CD14-positive monocyte (primary cell): Measurements from ENCODE around the gene MPRIP. TPM values are rescaled to one million over a fixed set of nuclear protein-coding genes. Genes with fewer than 3 reads are reported as not detected.

Experiments
- DNase-seq, 3 donors: peaks; one replicate each; pipeline ENCODE4 v3.0.0-alpha.2; 2011 to 2022
- H2AFZ ChIP-seq: 2 replicates; pipeline ENCODE4 v1.6.0; 2012; ENCODE audit warnings: mild to moderate bottlenecking, low read depth, low read length, inconsistent platforms; ENCODE audit not compliant: insufficient read depth, poor library complexity, severe bottlenecking
- H3K27ac ChIP-seq, 2 donors: 1 replicate in 1 of 2; 2 replicates in 1 of 2; pipeline ENCODE4 v1.5.1; 2012 to 2013; ENCODE audit warnings: low read length in 2 of 2, control low read depth in 1 of 2, inconsistent platforms in 1 of 2, low read depth in 1 of 2, mild to moderate bottlenecking in 1 of 2
- H3K27me3 ChIP-seq, 2 donors: one replicate each; pipeline versions ENCODE4 v1.6.0 to v1.6.1; 2011 to 2013; ENCODE audit warnings: low read length in 2 of 2; ENCODE audit not compliant: control insufficient read depth in 2 of 2, insufficient read depth in 2 of 2
- H3K36me3 ChIP-seq, 2 donors: replicated peaks in 1 of 2; 1 replicate in 1 of 2; 2 replicates in 1 of 2; pipeline versions ENCODE4 v1.5.1 to v1.6.1; 2012 to 2013; ENCODE audit warnings: low read length in 2 of 2, control low read depth in 1 of 2, inconsistent platforms in 1 of 2, mild to moderate bottlenecking in 1 of 2; ENCODE audit not compliant: insufficient read depth in 2 of 2, control insufficient read depth in 1 of 2
- H3K4me1 ChIP-seq, 2 donors: 1 replicate in 1 of 2; 2 replicates in 1 of 2; pipeline versions ENCODE4 v1.5.1 to v1.6.1; 2012 to 2013; ENCODE audit warnings: low read length in 2 of 2, control low read depth in 1 of 2, inconsistent platforms in 1 of 2, mild to moderate bottlenecking in 1 of 2, moderate library complexity in 1 of 2; ENCODE audit not compliant: insufficient read depth in 2 of 2, control insufficient read depth in 1 of 2
- H3K4me2 ChIP-seq: replicated peaks from 2 replicates; pipeline ENCODE3; 2012; ENCODE audit warnings: low read length, moderate library complexity, mild to moderate bottlenecking; ENCODE audit not compliant: poor library complexity, severe bottlenecking; ENCODE audit errors: extremely low read depth
- H3K4me3 ChIP-seq, 3 experiments: fragments of 200-600 bp in 1 of 3; sonication (generic) in 1 of 3; replicated peaks in 1 of 3; 1 replicate in 2 of 3; 2 replicates in 1 of 3; pipeline ENCODE4 v1.5.1; 2011 to 2013; ENCODE audit warnings: low read length in 3 of 3, mild to moderate bottlenecking in 3 of 3, control low read depth in 2 of 3, low read depth in 2 of 3, inconsistent platforms in 1 of 3, moderate library complexity in 1 of 3
- H3K79me2 ChIP-seq: 2 replicates; pipeline ENCODE4 v1.6.0; 2012; ENCODE audit warnings: mild to moderate bottlenecking, control low read depth, inconsistent platforms, low read length, moderate library complexity; ENCODE audit not compliant: insufficient read depth
- H3K9ac ChIP-seq: 2 replicates; pipeline ENCODE4 v1.6.0; 2017; ENCODE audit warnings: low read length, mild to moderate bottlenecking; ENCODE audit not compliant: insufficient read depth, poor library complexity, severe bottlenecking
- H3K9me3 ChIP-seq, 2 donors: replicated peaks in 1 of 2; 1 replicate in 1 of 2; 2 replicates in 1 of 2; pipeline versions ENCODE4 v1.5.1 to v1.6.1; 2012 to 2013; ENCODE audit warnings: low read length in 2 of 2, control low read depth in 1 of 2; ENCODE audit not compliant: control insufficient read depth in 1 of 2, insufficient read depth in 1 of 2
- H4K20me1 ChIP-seq: 2 replicates; pipeline ENCODE4 v1.6.0; 2012; ENCODE audit warnings: mild to moderate bottlenecking, low read length, control low read depth, moderate library complexity; ENCODE audit not compliant: insufficient read depth
- H3K27ac Mint-ChIP-seq, 7 donors: one replicate each; pipeline ENCODE4 v1.8.0; 2020; ENCODE audit warnings: mild to moderate bottlenecking in 7 of 7, mixed read lengths in 7 of 7, moderate library complexity in 6 of 7, inconsistent platforms in 2 of 7
- H3K27me3 Mint-ChIP-seq, 3 donors: one replicate each; pipeline ENCODE4 v1.8.0; 2021 to 2022; ENCODE audit warnings: low read depth in 3 of 3, mild to moderate bottlenecking in 3 of 3, mixed read lengths in 3 of 3, moderate library complexity in 3 of 3, inconsistent platforms in 1 of 3
- H3K36me3 Mint-ChIP-seq, 2 donors: one replicate each; pipeline ENCODE4 v1.8.0; 2020; ENCODE audit warnings: mixed read lengths in 2 of 2, inconsistent platforms in 1 of 2, mild to moderate bottlenecking in 1 of 2
- H3K4me1 Mint-ChIP-seq: one replicate; pipeline ENCODE4 v1.8.0; 2020; ENCODE audit warnings: mild to moderate bottlenecking, mixed read lengths
- H3K4me3 Mint-ChIP-seq, 2 donors: one replicate each; pipeline ENCODE4 v1.8.0; 2020; ENCODE audit warnings: mild to moderate bottlenecking in 2 of 2, mixed read lengths in 2 of 2, moderate library complexity in 1 of 2
- H3K9me3 Mint-ChIP-seq, 7 donors: one replicate each; pipeline ENCODE4 v1.8.0; 2020 to 2022; ENCODE audit warnings: mixed read lengths in 7 of 7, mild to moderate bottlenecking in 6 of 7, moderate library complexity in 6 of 7, inconsistent platforms in 2 of 7
- WGBS: methylation state at CpG from one replicate; pipeline ENCODE4 v1.1.5; 2013; ENCODE audit warnings: missing lambda C conversion rate; ENCODE audit not compliant: insufficient coverage; 5-methylcytosine and 5-hydroxymethylcytosine counted together
- intact Hi-C, 2 donors: fragments of 100-400 bp; cut with micrococcal nuclease; formaldehyde crosslinking; loops; one replicate each; pipeline versions ENCODE4 v1.15.0 to v1.15.1; 2023
- polyA plus RNA-seq, 3 donors: library from polyadenylated mRNA; depleted of rRNA in 1 of 3; unstranded in 2 of 3; stranded (reverse) in 1 of 3; fragments of 300-500 nt in 2 of 3; fragments of >200 nt in 1 of 3; fragmentation: Illumina TruSeq in 2 of 3; gene quantifications; 1 replicate in 2 of 3; 2 replicates in 1 of 3; pipeline ENCODE4 v1.2.3, GENCODE V29; 2012 to 2021
- TF ChIP-seq, protein P1 (sequence below): fragments of 200-600 bp; IDR thresholded peaks from one replicate; pipeline ENCODE4 v1.8.0; 2022; ENCODE audit warnings: antibody characterized with exemption, mild to moderate bottlenecking

MPRIP gene
- polyA plus RNA-seq, 3 donors: 2.0 to 48.7 (median 2.5) TPM

GRCh38 chr17:16997514-16998429 lies 44.5 kb upstream of the MPRIP start:
- Mint-ChIP-seq H3K36me3 (no peaks in the 10 kb centered on the region), H3K9me3 (peaks cover 0 to 3% (median 2%) of the 10 kb centered on the region in 7 donors), H3K4me3 (no peak overlapping the region), H3K27me3 (peaks cover 0 to 5% (median 2%) of the 10 kb centered on the region in 3 donors), H3K4me1 (peaks cover 2% of the 10 kb centered on the region), H3K27ac (no peak overlapping the region)
- Histone ChIP-seq H3K9me3 (no peaks in the 10 kb centered on the region), H3K9ac (no peak overlapping the region), H4K20me1 (no peaks in the 10 kb centered on the region), H3K4me1 (peaks cover 0 to 5% of the 10 kb centered on the region in 2 donors), H3K36me3 (no peaks in the 10 kb centered on the region), H3K27me3 (no peaks in the 10 kb centered on the region), H3K79me2 (no peaks in the 10 kb centered on the region), H3K27ac (no peak overlapping the region), H2AFZ (no peak overlapping the region), H3K4me3 (no peak overlapping the region), H3K4me2 (no peak overlapping the region)
- TF ChIP-seq, protein P1, sequence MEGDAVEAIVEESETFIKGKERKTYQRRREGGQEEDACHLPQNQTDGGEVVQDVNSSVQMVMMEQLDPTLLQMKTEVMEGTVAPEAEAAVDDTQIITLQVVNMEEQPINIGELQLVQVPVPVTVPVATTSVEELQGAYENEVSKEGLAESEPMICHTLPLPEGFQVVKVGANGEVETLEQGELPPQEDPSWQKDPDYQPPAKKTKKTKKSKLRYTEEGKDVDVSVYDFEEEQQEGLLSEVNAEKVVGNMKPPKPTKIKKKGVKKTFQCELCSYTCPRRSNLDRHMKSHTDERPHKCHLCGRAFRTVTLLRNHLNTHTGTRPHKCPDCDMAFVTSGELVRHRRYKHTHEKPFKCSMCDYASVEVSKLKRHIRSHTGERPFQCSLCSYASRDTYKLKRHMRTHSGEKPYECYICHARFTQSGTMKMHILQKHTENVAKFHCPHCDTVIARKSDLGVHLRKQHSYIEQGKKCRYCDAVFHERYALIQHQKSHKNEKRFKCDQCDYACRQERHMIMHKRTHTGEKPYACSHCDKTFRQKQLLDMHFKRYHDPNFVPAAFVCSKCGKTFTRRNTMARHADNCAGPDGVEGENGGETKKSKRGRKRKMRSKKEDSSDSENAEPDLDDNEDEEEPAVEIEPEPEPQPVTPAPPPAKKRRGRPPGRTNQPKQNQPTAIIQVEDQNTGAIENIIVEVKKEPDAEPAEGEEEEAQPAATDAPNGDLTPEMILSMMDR: no peak
- 61% methylated on average over 9 of the region's 14 CpGs for WGBS
- no peak for DNase-seq
- intact Hi-C loops: no loop called here

- Histone ChIP-seq H3K9me3 (no peaks in the 10 kb centered on the region), H3K4me3 (no peak overlapping the region), H3K79me2 (no peaks in the 10 kb centered on the region), H3K9ac (no peak overlapping the region), H3K4me1 (peaks cover 0 to 5% of the 10 kb centered on the region in 2 donors), H4K20me1 (no peaks in the 10 kb centered on the region), H3K27ac (no peak overlapping the region), H3K4me2 (no peak overlapping the region), H3K27me3 (no peaks in the 10 kb centered on the region), H2AFZ (no peak overlapping the region), H3K36me3 (no peaks in the 10 kb centered on the region)
- no peaks in the 10 kb centered on the region for H3K36me3 Mint-ChIP-seq
- peaks cover 0 to 3% (median 2%) of the 10 kb centered on the region in 7 donors for H3K9me3 Mint-ChIP-seq
- peaks cover 2% of the 10 kb centered on the region for H3K4me1 Mint-ChIP-seq
- no peak overlapping the region for H3K4me3 Mint-ChIP-seq
- intact Hi-C loops: loop anchor here (5.0 to 10.0 kb wide), 2 partner anchors 305 to 312 kb away; partner anchors contain the start of gene NT5M (in 1 of the 2)
- no CpG with 5 or more reads among the region's 7 CpGs for WGBS
- TF ChIP-seq, protein P1: no peak
- DNase-seq: no peak
- no peak overlapping the region for H3K27ac Mint-ChIP-seq
- peaks cover 6 to 11% (median 10%) of the 10 kb centered on the region in 3 donors for H3K27me3 Mint-ChIP-seq
Measured at GRCh38 chr17:16999931-17000625, 42.2 kb upstream of the MPRIP start.
